Epithelial cell of proximal tubule (primary cell): Measurements from ENCODE around the gene C3orf49. TPM values are rescaled to one million over a fixed set of nuclear protein-coding genes. Genes with fewer than 3 reads are reported as not detected.

Source experiments
- DNase-seq: peaks from one replicate; pipeline ENCODE4 v3.0.0-alpha.2; 2011; ENCODE audit warnings: low read depth
- H3K4me3 ChIP-seq: 2 replicates; pipeline ENCODE4 v1.5.1; 2011; ENCODE audit warnings: low read depth, mild to moderate bottlenecking, low read length
- CTCF ChIP-seq: conservative IDR thresholded peaks from 2 replicates; pipeline ENCODE4 v1.5.1; 2012; ENCODE audit warnings: low read depth, mild to moderate bottlenecking, low read length
- total RNA-seq: library from RNA; depleted of rRNA; stranded (reverse); fragments of >200 nt; gene quantifications from 2 replicates; pipeline ENCODE4 v1.2.3, GENCODE V29; 2015

The C3orf49 gene
- not detected in 2 replicates for total RNA-seq

GRCh38 chr3:63819151-63819398 is at the start of gene C3orf49:
Gene C3orf49, plus strand, starts transcription at chr3:63819299. Its CDS starts 173 bp downstream, at chr3:63819472.
- H3K4me3 ChIP-seq = no peak within 1 kb of the TSS
- TF ChIP-seq CTCF = no peak

GRCh38 chr3:63774781-63775180 is 44.3 kb upstream of the C3orf49 start:
- H3K4me3 ChIP-seq = no peak overlapping the region
- DNase-seq = no peak
- TF ChIP-seq CTCF = no peak

More at GRCh38 chr3:63819151-63819398, at the start of gene C3orf49:
- DNase-seq = no peak

- no peak for DNase-seq
- no peak for TF ChIP-seq CTCF
- no peak overlapping the region for H3K4me3 ChIP-seq
These were observed 39.9 kb upstream of the C3orf49 start for GRCh38 chr3:63779227-63779626.

DNA sequence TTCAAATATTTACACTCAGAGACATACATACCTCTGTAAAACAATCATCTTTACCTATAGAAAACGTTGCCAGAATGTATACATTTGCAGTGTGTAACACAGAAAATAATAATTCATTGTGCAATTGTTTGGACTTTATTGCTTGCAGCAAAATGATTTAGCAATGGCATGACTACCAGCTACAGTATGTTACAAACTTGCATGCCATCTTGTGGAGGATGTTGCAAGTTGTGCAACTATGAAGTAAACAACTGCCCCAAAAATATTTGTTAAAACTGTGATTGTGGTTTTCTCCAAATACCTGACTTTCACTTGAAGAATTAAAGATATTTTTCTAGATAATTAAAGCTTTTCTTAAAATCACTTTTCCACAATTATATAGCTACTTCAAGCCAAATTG is 27.1 kb upstream of the C3orf49 start:
- no peak overlapping the region for H3K4me3 ChIP-seq
- DNase-seq = no peak
- TF ChIP-seq CTCF = peak; percentile 67

- DNase-seq = no peak
- no peak for TF ChIP-seq CTCF
- H3K4me3 ChIP-seq = no peak overlapping the region
These were observed 23.7 kb upstream of the C3orf49 start for GRCh38 chr3:63795438-63795837.

DNA sequence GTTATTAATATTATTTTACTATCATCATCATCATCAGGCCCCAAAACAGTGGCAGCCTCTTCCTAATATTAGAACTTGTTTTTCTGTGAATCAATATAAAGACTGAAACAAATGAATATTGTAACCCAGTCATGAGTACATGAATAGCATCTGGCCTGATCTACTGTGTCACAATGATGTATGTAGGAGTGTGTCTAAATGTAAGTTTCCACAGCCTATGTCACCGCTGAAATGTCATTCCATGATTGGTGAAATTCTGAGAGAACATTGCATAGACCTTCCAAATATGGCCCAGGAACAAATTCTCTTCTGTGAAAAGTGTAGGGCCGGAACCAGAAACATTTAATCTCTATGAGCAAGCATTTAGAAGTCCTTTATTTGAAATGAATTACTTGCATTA is 20.6 kb upstream of the C3orf49 start:
- H3K4me3 ChIP-seq = no peak overlapping the region
- no peak for DNase-seq
- no peak for TF ChIP-seq CTCF

- no peak overlapping the region for H3K4me3 ChIP-seq
- no peak for DNase-seq
- TF ChIP-seq CTCF = no peak
These were observed 20.1 kb upstream of the C3orf49 start for GRCh38 chr3:63798949-63799348.
